WTC11 (cell line): Measurements from ENCODE around the gene KLHL22. TPM values are rescaled to one million over a fixed set of nuclear protein-coding genes. Genes with fewer than 3 reads are reported as not detected.

ENCODE experiments used
- ATAC-seq: fragments of 200-7000 bp; cut with Tn5 transposase; 2 replicates; pipeline ENCODE4 v1.10.0; 2021; ENCODE audit warnings: mild to moderate bottlenecking, moderate library complexity
- CTCF ChIA-PET: fragments of 300-600 bp; sonication (Branson Sonifier 250); formaldehyde crosslinking; loops from one replicate; lab custom pipeline; 2021; ENCODE audit warnings: antibody characterized with exemption; lab: Charles Lee
- POLR2A ChIA-PET: fragments of 350-600 bp; sonication (Branson Sonifier 250); formaldehyde crosslinking; loops from one replicate; lab custom pipeline; 2021; ENCODE audit warnings: antibody characterized with exemption; lab: Charles Lee
- DNase-seq: peaks from one replicate; pipeline ENCODE4 v3.0.0; 2021; ENCODE audit warnings: low spot score
- H3K27ac Mint-ChIP-seq: 2 replicates; pipeline ENCODE4 v1.8.0; 2021; ENCODE audit warnings: mixed read lengths
- H3K27me3 Mint-ChIP-seq: 2 replicates; pipeline ENCODE4 v1.8.0; 2021; ENCODE audit warnings: low read depth, mild to moderate bottlenecking, moderate library complexity, mixed read lengths
- H3K36me3 Mint-ChIP-seq: 2 replicates; pipeline ENCODE4 v1.8.0; 2021; ENCODE audit warnings: mixed read lengths
- H3K4me1 Mint-ChIP-seq: 2 replicates; pipeline ENCODE4 v1.8.0; 2022; ENCODE audit warnings: mixed read lengths
- H3K4me3 Mint-ChIP-seq: 2 replicates; pipeline ENCODE4 v1.8.0; 2021; ENCODE audit warnings: mild to moderate bottlenecking, moderate library complexity, mixed read lengths
- H3K9me3 Mint-ChIP-seq: 2 replicates; pipeline ENCODE4 v1.8.0; 2021; ENCODE audit warnings: mixed read lengths
- EMX1 ChIP-seq: fragments of 250-450 bp; sonication (Bioruptor Pico); IDR thresholded peaks from 2 replicates; pipeline ENCODE4 v1.8.0; 2021; ENCODE audit warnings: mild to moderate bottlenecking
- FOXJ3 ChIP-seq: sonication (generic); formaldehyde crosslinking; IDR thresholded peaks from 2 replicates; pipeline ENCODE4 v1.9.0; 2021; ENCODE audit warnings: missing genetic modification reagents, mild to moderate bottlenecking, borderline replicate concordance
- FOXP1 ChIP-seq: sonication (generic); formaldehyde crosslinking; IDR thresholded peaks from 2 replicates; pipeline ENCODE4 v1.8.0; 2022; ENCODE audit warnings: missing genetic modification reagents, mild to moderate bottlenecking, moderate library complexity, borderline replicate concordance
- MXD4 ChIP-seq: fragments of 250-450 bp; sonication (Bioruptor Pico); IDR thresholded peaks from 2 replicates; pipeline ENCODE4 v1.8.0; 2021; ENCODE audit warnings: mild to moderate bottlenecking, moderate library complexity, borderline replicate concordance
- NFE2L1 ChIP-seq: sonication (generic); formaldehyde crosslinking; IDR thresholded peaks from 2 replicates; pipeline ENCODE4 v1.8.1; 2023; ENCODE audit warnings: missing genetic modification reagents
- NR1H2 ChIP-seq: sonication (generic); formaldehyde crosslinking; IDR thresholded peaks from 2 replicates; pipeline ENCODE4 v1.9.0; 2021; ENCODE audit warnings: mild to moderate bottlenecking, moderate library complexity, missing genetic modification reagents
- NR3C1 ChIP-seq: sonication (generic); formaldehyde crosslinking; conservative IDR thresholded peaks from 2 replicates; pipeline ENCODE4 v1.8.1; 2023; ENCODE audit warnings: low read depth, mild to moderate bottlenecking, missing genetic modification reagents
- OVOL2 ChIP-seq: fragments of 250-450 bp; sonication (Bioruptor Pico); IDR thresholded peaks from 2 replicates; pipeline ENCODE4 v1.9.0; 2021; ENCODE audit warnings: mild to moderate bottlenecking, borderline replicate concordance
- TP53 ChIP-seq: sonication (generic); formaldehyde crosslinking; IDR thresholded peaks from 2 replicates; pipeline ENCODE4 v1.8.1; 2023; ENCODE audit warnings: mild to moderate bottlenecking, missing genetic modification reagents
- ZNF138 ChIP-seq: sonication (generic); formaldehyde crosslinking; conservative IDR thresholded peaks from 2 replicates; pipeline ENCODE4 v1.8.1; 2022; ENCODE audit warnings: mild to moderate bottlenecking, moderate library complexity, missing genetic modification reagents
- ZNF219 ChIP-seq: sonication (generic); formaldehyde crosslinking; IDR thresholded peaks from 2 replicates; pipeline ENCODE4 v1.8.0; 2023; ENCODE audit warnings: missing genetic modification reagents, mild to moderate bottlenecking, borderline replicate concordance
- ZNF232 ChIP-seq: sonication (generic); formaldehyde crosslinking; IDR thresholded peaks from 2 replicates; pipeline ENCODE4 v1.8.0; 2022; ENCODE audit warnings: mild to moderate bottlenecking, missing genetic modification reagents
- total RNA-seq: library from RNA; stranded (reverse); gene quantifications from 3 replicates; pipeline ENCODE4 v1.2.3, GENCODE V29; 2021
- TF ChIP-seq, protein P1 (sequence below): sonication (generic); formaldehyde crosslinking; conservative IDR thresholded peaks from 2 replicates; pipeline ENCODE4 v1.8.1; 2023; ENCODE audit warnings: mild to moderate bottlenecking, low read depth, missing genetic modification reagents, moderate library complexity
- TF ChIP-seq, protein P2 (sequence below): sonication (generic); formaldehyde crosslinking; IDR thresholded peaks from 2 replicates; pipeline ENCODE4 v1.8.0; 2023; ENCODE audit warnings: mild to moderate bottlenecking, missing genetic modification reagents
- TF ChIP-seq, protein P3 (sequence below): sonication (generic); formaldehyde crosslinking; IDR thresholded peaks from 2 replicates; pipeline ENCODE4 v1.8.1; 2023; ENCODE audit warnings: mild to moderate bottlenecking, missing genetic modification reagents, moderate library complexity
- TF ChIP-seq, protein P4 (sequence below): sonication (generic); formaldehyde crosslinking; IDR thresholded peaks from 2 replicates; pipeline ENCODE4 v1.8.1; 2022; ENCODE audit warnings: low read depth, missing genetic modification reagents, borderline replicate concordance
- TF ChIP-seq, protein P5 (sequence below): fragments of 250-450 bp; sonication (Bioruptor Pico); IDR thresholded peaks from 2 replicates; pipeline ENCODE4 v1.9.0; 2021; ENCODE audit warnings: mild to moderate bottlenecking, borderline replicate concordance
- TF ChIP-seq, protein P6 (sequence below): sonication (generic); formaldehyde crosslinking; IDR thresholded peaks from 2 replicates; pipeline ENCODE4 v1.8.0; 2022; ENCODE audit warnings: mild to moderate bottlenecking, missing genetic modification reagents
- TF ChIP-seq, protein P7 (sequence below): sonication (generic); formaldehyde crosslinking; IDR thresholded peaks from 2 replicates; pipeline ENCODE4 v1.8.1; 2023; ENCODE audit warnings: mild to moderate bottlenecking, moderate library complexity, missing genetic modification reagents

Gene KLHL22
- total RNA-seq, 1 experiment from 2014 or later = 15.7 TPM

DNA sequence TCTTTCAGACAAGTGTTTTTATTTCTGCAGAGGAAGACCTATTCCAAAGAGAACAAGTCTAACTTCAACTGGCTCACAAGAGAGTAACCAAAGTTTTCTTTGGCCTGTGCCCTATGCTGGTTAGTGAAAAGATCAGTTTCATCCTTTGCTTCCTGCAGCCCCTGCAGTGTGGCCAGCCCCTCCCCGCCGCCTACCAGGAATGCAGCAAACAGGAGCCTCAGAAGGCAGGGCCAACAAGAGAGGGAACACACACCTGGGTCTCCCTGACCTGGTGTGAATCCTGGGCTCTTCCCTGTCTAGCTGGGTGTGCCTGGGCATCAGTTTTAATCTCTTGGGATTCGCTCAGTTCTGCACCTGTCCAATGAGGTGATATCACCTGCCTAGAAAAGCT, 36.4 kb downstream of the KLHL22 start:
- CTCF ChIA-PET = interaction anchor here (0.7 to 1.0 kb wide), 2 partner anchors 21 to 41 kb away, joined by 4 to 7 read pairs; no protein-coding TSS in a partner anchor
- no peaks in the 10 kb centered on the region for H3K9me3 Mint-ChIP-seq
- no peak overlapping the region for H3K4me3 Mint-ChIP-seq
- H3K4me1 Mint-ChIP-seq = peaks cover 30% of the 10 kb centered on the region
- H3K27me3 Mint-ChIP-seq = no peaks in the 10 kb centered on the region
- POLR2A ChIA-PET = no interaction called here
- H3K27ac Mint-ChIP-seq = no peak overlapping the region
- H3K36me3 Mint-ChIP-seq = no peaks in the 10 kb centered on the region
- ATAC-seq = peak; percentile 33; the same call in 1 of the 2 replicates
- TF ChIP-seq FOXP1 (no peak), ZNF232 (no peak), NFE2L1 (CRISPR knock-in tag) (no peak), NR1H2 (CRISPR knock-in tag) (no peak), TP53 (no peak), NR3C1 (no peak), FOXJ3 (CRISPR knock-in tag) (no peak), ZNF138 (no peak), ZNF219 (no peak), OVOL2 (CRISPR knock-in tag) (no peak), EMX1 (CRISPR knock-in tag) (no peak), MXD4 (CRISPR knock-in tag) (no peak)
- TF ChIP-seq, protein P1, sequence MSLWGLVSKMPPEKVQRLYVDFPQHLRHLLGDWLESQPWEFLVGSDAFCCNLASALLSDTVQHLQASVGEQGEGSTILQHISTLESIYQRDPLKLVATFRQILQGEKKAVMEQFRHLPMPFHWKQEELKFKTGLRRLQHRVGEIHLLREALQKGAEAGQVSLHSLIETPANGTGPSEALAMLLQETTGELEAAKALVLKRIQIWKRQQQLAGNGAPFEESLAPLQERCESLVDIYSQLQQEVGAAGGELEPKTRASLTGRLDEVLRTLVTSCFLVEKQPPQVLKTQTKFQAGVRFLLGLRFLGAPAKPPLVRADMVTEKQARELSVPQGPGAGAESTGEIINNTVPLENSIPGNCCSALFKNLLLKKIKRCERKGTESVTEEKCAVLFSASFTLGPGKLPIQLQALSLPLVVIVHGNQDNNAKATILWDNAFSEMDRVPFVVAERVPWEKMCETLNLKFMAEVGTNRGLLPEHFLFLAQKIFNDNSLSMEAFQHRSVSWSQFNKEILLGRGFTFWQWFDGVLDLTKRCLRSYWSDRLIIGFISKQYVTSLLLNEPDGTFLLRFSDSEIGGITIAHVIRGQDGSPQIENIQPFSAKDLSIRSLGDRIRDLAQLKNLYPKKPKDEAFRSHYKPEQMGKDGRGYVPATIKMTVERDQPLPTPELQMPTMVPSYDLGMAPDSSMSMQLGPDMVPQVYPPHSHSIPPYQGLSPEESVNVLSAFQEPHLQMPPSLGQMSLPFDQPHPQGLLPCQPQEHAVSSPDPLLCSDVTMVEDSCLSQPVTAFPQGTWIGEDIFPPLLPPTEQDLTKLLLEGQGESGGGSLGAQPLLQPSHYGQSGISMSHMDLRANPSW (CRISPR knock-in tag) = no peak
- TF ChIP-seq, protein P2, sequence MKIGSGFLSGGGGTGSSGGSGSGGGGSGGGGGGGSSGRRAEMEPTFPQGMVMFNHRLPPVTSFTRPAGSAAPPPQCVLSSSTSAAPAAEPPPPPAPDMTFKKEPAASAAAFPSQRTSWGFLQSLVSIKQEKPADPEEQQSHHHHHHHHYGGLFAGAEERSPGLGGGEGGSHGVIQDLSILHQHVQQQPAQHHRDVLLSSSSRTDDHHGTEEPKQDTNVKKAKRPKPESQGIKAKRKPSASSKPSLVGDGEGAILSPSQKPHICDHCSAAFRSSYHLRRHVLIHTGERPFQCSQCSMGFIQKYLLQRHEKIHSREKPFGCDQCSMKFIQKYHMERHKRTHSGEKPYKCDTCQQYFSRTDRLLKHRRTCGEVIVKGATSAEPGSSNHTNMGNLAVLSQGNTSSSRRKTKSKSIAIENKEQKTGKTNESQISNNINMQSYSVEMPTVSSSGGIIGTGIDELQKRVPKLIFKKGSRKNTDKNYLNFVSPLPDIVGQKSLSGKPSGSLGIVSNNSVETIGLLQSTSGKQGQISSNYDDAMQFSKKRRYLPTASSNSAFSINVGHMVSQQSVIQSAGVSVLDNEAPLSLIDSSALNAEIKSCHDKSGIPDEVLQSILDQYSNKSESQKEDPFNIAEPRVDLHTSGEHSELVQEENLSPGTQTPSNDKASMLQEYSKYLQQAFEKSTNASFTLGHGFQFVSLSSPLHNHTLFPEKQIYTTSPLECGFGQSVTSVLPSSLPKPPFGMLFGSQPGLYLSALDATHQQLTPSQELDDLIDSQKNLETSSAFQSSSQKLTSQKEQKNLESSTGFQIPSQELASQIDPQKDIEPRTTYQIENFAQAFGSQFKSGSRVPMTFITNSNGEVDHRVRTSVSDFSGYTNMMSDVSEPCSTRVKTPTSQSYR (CRISPR knock-in tag) = no peak
- TF ChIP-seq, protein P3, sequence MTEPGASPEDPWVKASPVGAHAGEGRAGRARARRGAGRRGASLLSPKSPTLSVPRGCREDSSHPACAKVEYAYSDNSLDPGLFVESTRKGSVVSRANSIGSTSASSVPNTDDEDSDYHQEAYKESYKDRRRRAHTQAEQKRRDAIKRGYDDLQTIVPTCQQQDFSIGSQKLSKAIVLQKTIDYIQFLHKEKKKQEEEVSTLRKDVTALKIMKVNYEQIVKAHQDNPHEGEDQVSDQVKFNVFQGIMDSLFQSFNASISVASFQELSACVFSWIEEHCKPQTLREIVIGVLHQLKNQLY (CRISPR knock-in tag) = no peak
- TF ChIP-seq, protein P4, sequence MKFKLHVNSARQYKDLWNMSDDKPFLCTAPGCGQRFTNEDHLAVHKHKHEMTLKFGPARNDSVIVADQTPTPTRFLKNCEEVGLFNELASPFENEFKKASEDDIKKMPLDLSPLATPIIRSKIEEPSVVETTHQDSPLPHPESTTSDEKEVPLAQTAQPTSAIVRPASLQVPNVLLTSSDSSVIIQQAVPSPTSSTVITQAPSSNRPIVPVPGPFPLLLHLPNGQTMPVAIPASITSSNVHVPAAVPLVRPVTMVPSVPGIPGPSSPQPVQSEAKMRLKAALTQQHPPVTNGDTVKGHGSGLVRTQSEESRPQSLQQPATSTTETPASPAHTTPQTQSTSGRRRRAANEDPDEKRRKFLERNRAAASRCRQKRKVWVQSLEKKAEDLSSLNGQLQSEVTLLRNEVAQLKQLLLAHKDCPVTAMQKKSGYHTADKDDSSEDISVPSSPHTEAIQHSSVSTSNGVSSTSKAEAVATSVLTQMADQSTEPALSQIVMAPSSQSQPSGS = no peak
- TF ChIP-seq, protein P5, sequence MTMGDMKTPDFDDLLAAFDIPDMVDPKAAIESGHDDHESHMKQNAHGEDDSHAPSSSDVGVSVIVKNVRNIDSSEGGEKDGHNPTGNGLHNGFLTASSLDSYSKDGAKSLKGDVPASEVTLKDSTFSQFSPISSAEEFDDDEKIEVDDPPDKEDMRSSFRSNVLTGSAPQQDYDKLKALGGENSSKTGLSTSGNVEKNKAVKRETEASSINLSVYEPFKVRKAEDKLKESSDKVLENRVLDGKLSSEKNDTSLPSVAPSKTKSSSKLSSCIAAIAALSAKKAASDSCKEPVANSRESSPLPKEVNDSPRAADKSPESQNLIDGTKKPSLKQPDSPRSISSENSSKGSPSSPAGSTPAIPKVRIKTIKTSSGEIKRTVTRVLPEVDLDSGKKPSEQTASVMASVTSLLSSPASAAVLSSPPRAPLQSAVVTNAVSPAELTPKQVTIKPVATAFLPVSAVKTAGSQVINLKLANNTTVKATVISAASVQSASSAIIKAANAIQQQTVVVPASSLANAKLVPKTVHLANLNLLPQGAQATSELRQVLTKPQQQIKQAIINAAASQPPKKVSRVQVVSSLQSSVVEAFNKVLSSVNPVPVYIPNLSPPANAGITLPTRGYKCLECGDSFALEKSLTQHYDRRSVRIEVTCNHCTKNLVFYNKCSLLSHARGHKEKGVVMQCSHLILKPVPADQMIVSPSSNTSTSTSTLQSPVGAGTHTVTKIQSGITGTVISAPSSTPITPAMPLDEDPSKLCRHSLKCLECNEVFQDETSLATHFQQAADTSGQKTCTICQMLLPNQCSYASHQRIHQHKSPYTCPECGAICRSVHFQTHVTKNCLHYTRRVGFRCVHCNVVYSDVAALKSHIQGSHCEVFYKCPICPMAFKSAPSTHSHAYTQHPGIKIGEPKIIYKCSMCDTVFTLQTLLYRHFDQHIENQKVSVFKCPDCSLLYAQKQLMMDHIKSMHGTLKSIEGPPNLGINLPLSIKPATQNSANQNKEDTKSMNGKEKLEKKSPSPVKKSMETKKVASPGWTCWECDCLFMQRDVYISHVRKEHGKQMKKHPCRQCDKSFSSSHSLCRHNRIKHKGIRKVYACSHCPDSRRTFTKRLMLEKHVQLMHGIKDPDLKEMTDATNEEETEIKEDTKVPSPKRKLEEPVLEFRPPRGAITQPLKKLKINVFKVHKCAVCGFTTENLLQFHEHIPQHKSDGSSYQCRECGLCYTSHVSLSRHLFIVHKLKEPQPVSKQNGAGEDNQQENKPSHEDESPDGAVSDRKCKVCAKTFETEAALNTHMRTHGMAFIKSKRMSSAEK (CRISPR knock-in tag) = no peak
- TF ChIP-seq, protein P6, sequence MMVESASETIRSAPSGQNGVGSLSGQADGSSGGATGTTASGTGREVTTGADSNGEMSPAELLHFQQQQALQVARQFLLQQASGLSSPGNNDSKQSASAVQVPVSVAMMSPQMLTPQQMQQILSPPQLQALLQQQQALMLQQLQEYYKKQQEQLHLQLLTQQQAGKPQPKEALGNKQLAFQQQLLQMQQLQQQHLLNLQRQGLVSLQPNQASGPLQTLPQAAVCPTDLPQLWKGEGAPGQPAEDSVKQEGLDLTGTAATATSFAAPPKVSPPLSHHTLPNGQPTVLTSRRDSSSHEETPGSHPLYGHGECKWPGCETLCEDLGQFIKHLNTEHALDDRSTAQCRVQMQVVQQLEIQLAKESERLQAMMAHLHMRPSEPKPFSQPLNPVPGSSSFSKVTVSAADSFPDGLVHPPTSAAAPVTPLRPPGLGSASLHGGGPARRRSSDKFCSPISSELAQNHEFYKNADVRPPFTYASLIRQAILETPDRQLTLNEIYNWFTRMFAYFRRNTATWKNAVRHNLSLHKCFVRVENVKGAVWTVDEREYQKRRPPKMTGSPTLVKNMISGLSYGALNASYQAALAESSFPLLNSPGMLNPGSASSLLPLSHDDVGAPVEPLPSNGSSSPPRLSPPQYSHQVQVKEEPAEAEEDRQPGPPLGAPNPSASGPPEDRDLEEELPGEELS (CRISPR knock-in tag) = no peak
- TF ChIP-seq, protein P7, sequence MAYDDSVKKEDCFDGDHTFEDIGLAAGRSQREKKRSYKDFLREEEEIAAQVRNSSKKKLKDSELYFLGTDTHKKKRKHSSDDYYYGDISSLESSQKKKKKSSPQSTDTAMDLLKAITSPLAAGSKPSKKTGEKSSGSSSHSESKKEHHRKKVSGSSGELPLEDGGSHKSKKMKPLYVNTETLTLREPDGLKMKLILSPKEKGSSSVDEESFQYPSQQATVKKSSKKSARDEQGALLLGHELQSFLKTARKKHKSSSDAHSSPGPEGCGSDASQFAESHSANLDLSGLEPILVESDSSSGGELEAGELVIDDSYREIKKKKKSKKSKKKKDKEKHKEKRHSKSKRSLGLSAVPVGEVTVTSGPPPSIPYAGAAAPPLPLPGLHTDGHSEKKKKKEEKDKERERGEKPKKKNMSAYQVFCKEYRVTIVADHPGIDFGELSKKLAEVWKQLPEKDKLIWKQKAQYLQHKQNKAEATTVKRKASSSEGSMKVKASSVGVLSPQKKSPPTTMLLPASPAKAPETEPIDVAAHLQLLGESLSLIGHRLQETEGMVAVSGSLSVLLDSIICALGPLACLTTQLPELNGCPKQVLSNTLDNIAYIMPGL = no peak
- TF ChIP-seq, all 79 proteins: peak for 0
- peak; percentile 28 for DNase-seq
